GM12873 (cell line): ENCODE data around the gene TET2.

ENCODE experiments used
- TF ChIP-seq, protein P1 (sequence below): IDR thresholded peaks from 2 replicates; pipeline ENCODE4 v1.5.1; 2012; ENCODE audit warnings: low read depth, mild to moderate bottlenecking, moderate library complexity, low read length, control low read depth; ENCODE audit not compliant: insufficient read depth; ENCODE audit errors: missing control alignments

TET2 gene

GRCh38 chr4:105276361-105277104, 129.9 kb downstream of the TET2 start:
- TF ChIP-seq, protein P1, sequence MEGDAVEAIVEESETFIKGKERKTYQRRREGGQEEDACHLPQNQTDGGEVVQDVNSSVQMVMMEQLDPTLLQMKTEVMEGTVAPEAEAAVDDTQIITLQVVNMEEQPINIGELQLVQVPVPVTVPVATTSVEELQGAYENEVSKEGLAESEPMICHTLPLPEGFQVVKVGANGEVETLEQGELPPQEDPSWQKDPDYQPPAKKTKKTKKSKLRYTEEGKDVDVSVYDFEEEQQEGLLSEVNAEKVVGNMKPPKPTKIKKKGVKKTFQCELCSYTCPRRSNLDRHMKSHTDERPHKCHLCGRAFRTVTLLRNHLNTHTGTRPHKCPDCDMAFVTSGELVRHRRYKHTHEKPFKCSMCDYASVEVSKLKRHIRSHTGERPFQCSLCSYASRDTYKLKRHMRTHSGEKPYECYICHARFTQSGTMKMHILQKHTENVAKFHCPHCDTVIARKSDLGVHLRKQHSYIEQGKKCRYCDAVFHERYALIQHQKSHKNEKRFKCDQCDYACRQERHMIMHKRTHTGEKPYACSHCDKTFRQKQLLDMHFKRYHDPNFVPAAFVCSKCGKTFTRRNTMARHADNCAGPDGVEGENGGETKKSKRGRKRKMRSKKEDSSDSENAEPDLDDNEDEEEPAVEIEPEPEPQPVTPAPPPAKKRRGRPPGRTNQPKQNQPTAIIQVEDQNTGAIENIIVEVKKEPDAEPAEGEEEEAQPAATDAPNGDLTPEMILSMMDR: no peak

- TF ChIP-seq, protein P1: no peak
Measured at GRCh38 chr4:105277702-105278101, 131.0 kb downstream of the TET2 start.

GRCh38 chr4:105279314-105279713, 132.6 kb downstream of the TET2 start:
- TF ChIP-seq, protein P1: no peak

DNA sequence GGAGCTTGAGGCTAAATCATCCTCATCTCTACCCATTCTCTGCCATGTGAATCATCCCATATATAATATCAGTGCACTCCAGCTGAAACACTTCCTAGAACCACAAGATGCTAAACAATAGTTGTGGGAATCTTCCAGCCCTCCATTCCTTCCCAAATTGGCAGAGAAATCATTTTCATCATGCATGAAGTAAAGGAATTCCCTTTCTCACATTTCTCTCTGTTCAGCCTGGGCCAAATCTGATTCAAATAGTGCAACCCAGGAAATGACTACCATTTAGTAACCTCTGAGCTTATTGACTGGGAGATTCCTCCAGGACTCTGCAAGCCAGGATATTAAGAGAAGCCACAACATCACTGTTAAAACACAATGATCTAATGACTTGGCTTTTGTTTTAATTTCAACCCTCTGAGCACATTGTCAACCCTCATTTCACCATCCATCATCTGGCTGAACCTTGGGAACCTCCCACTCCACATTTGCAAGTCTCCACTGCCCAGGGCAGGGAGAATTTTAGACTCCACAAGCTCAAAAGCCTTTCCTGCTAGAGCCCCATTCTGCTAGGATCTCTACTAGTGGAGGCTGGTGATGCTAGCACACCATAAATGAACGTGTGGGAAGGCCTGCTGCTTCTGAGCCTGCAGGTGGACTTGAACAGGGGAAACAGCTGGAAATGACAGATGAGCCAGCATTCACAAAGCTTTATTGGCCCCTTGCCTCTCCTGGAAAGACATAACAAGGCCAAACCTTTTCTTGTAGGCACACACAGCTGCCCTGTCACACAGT, 133.9 kb downstream of the TET2 start:
- TF ChIP-seq, protein P1: no peak

GRCh38 chr4:105281124-105281415, 134.4 kb downstream of the TET2 start:
- TF ChIP-seq, protein P1: no peak

GRCh38 chr4:105282489-105282888, 135.8 kb downstream of the TET2 start:
- TF ChIP-seq, protein P1: no peak

- TF ChIP-seq, protein P1: no peak
Measured at GRCh38 chr4:105283501-105283900, 136.8 kb downstream of the TET2 start.
